Stimulated activated CD4-positive, alpha-beta T cell treated with anti-CD3 and anti-CD28 coated beads, Interleukin-2, amount 100 ng/mL, for 48 hours (primary cell): ENCODE measurements around the gene KDM5C.
A peak's percentile ranks its signal among the peaks of the same experiment; 100 is the strongest.

ENCODE experiments used
- DNase-seq, 2 donors: peaks; one replicate each; pipeline ENCODE4 v3.0.0-alpha.2; 2020

Gene KDM5C

DNA sequence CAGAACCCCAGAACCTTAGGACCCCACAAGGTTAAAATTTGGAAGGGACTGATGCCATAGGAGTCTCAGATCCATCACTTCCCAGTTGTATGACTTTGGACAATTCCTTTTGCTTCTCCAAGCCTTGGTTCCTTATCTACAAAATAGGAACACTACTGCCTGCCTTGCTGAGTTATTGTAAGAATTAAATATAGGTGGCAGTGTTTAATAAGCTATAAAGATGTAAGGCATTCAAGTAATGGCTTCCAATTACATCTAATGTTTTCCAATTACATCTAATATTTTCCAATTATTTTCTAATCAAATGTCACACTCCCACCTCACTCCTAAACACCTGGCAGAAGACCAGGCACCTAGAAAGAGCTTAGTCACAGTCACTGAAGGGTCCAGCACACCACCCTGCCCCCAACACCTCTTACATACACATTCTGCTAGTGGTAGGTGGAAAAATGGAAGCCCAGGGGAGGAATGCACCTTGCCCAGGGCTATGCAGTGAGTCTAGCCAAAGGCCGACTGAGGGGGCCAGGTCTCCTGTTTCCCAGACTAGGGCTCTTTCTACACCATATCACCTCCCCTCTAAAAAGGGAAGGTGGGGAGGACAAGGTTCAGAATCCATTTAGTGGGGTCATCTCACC lies 24.5 kb upstream of the KDM5C start:
- DNase-seq = no peak

DNA sequence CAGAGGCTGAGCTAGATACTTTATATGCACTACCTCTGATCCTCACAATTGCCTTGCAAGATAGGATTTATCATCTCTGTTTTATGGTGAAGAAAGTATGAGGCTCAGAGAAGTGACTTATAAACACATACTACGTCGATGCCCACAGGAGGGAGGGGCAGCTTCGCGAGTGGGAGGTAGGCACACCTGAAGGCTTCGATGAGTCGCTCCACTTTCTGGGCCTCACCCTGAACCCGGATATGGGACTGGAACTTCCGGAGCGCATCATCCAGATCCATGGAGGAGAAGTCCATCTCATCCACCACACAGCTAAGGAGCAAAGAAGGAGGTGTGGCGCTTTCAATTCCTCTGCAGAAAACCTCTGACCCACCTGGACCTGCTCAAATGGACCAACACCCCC lies 22.9 kb upstream of the KDM5C start:
- no peak for DNase-seq

DNA sequence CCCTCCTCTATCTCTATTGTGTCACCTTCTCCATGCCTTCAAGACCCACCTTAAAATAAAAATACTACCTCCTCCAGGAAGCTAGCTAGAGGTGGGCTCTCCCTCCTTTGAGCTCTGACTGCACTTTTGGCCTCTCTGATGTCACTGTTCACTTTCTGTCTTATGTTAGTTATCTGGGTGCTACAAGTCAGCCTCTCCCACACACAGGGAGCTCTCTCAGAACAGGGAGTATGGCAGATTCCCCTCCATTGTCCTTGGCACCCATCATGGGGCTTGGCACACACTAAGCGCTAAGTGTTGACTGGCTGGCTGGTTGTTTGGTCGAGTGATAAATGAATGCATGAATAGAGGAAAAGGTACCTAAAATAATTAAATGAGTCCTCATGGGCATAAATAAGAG lies 21.2 kb upstream of the KDM5C start:
- DNase-seq = no peak

DNA sequence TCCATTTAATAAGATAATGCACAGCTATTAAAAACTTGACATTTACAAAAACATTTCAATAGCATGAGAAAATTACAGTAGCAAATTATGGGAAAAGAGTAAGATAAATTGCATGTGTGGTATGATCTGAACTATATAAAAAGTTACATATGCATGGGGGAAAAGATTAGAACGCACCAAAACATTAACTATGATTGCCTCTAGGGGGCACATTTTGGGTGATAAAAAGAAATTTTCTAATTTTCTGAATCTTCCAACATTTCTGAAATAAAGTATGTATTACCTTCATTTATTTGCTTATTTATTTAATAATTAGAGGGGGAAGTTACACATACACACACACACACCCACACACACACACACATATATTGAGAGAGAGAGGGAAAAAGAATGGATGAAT lies 19.6 kb upstream of the KDM5C start:
- DNase-seq = no peak

DNA sequence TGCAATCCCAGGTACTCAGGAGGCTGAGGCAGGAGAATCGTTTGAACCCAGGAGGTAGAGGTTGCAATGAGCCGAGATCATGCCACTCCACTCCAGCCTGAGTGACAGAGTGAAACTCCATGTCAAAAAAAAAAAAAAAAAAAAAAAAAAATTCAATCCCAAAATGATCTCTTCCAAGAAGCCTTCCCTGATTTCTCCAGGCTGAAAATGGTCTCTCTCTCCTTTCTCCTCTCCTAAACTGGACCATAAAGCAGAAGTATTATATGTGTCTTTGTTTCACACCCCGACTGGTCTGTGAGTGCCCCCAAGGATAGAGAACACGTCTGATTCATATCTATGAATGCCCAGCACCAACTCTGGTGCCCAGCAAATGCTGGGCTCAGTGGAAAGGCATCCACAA lies 17.3 kb upstream of the KDM5C start:
- no peak for DNase-seq

DNA sequence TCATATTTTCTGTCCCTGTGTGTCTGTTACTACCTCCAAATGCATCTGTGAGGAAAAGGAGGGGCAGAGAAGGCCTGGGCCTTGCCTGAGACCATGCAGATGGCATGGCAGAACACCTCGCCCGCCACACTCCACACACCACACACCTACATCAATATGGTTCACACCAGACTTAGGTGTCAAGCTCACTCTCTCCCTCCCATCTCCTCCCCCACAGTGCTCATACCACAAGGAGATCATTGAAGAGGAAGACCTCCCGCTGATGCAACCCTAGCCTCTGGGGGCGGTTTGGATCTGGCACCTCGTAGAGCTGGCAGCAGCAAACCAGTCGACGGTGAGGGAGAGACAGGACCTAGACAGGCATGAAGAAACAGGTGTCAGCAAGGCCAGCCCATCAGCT lies 16.6 kb upstream of the KDM5C start:
- no peak for DNase-seq

DNA sequence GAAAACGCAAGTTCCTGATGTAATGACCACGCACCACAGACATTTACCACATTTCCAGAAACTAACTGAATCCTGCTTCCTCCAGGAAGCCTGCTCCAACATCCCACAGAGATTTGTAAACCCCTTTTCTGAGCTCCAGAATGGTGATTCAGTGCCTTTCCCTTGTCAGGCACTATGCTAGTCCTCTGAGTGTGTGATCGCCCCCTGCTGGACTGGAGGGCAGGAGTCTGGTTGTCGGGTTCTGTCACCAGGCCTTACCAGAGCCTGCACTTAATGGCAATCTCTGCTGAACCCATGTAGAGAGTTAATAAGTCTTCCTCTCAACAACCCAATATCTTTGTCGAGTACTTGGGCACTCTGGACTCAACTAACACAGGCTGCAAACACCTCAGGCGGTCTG lies 14.5 kb upstream of the KDM5C start:
- peak; percentile 19 to 76 for DNase-seq

DNA sequence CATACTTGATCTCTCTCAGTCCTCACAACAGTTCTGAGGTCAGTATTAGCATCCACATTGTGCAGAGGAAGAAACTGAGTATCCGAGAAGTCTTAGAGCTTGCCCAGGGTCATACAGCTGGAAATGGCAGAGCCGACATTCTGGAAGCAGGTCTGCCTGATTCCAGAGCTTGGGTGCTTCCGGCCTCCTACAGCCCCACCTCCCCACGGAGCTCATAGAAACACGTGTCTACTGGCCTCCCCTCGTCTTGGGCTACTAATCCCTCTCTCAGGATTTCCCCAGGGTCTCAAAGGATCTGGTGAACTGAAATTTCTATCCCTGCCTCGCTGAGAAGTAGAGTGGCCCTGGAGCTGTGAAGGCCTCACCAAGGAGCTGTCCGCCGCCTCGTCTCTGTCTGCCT lies 12.0 kb upstream of the KDM5C start:
- DNase-seq = no peak

DNA sequence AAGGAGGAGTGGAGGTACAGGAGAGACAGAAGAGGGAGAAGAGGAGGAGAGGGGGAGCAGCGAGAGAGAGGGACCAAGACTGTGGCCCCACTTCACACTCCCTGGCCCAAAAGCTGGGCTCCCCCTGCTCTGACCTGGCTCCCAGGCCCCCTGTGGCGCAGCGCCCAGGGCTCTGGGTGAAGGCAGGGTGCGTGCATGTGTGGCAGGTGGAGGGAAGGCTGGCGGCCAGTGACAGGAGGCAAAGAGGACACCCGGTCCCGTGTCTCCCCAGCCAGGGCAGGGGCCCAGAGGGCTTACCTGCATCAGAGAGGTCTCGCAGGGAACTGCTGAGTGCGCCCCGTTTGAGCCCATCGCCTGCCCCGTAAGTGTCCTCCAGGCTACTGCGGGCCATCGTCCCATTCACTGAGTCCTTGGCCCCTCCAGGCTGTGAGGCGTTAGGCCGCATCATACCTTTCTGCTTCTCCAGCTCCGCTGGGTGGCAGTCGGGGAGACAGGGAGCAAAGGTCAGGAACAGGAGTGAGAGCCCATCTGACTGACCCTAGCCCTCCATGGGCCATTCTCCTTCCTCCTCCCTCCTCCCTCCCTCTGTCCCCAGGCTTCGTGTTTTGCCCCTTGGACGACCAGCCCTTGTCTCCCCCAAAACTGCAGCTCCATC lies 11.1 kb upstream of the KDM5C start:
- no peak for DNase-seq

DNA sequence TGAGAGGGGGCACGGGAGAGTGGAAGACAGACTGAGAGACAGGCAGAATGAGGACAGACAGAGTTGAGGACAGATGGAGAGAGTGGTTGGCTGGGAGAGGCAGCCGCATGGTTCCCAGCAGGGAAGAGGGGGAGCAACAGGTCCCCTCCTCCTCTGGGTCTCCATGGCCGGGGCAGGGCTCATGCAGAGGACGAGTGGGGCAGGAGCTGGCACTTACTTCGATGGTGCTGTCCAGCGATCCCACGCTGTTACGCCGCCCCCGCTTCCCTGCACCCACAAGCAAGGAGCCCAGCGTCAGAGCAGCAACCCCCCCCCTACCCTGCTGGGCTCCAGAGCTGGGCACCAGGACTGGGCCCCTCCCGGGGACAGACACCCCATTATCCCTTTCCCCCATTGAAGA lies 10.6 kb upstream of the KDM5C start:
- DNase-seq = no peak

DNA sequence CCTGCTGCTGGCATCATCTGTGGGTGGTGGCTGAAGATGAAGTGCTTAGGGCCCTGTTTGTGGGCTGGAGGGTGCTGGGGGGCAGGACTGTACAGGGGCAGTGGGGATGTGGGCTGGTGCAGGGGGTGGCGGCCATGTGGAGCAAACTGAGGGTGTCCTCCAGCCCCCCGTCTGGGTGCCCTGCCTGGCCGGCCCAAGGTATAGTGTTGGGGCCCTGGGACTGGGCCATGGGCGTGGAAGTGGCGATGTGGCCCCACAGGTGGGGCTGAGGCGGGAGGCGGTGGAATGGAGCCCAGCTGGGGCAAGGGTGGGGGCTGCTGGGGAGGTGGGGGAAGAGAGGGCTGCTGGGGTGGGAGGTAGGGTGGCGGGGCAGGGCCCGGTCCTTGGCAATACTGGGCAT lies 9.5 kb upstream of the KDM5C start:
- DNase-seq = no peak

DNA sequence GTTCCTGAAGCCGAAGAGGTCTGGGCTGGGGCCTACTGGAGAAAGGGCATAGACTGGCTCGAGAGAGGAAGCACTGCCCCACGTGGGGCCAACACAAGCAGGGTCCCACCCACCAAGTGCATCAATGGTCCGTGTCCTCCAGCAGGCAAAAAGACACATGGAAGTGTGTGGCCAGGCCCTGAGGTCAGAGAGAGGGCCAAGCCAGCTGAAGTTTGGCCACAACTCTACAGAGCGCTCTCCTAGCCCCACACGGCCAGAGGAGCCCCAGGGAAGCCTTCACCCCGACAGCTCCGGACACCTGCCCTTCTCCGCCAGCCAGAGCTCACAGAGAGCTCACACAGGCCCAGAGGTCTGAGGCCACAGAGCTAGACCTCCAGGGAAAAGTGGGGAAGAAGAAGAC lies 8.5 kb upstream of the KDM5C start:
- DNase-seq = no peak

DNA sequence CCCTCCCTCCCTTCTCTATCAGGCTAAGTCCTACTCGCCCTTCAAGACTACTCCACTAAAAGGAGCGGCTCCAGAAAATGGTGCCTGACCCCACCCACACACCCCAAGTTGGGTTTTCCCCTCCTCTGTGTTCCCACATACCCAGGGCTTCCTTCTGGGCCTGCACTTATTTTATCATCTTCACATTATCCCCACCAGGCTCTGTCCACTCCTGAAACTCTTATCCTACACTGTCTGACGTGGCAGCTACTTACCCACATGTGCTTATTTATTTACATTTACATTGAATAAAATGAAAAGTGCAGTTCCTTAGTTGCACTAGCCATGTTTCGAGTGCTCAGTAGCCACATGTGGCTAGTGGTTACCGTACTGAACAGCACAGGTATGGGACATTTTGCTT lies 5.1 kb upstream of the KDM5C start:
- DNase-seq = no peak

DNA sequence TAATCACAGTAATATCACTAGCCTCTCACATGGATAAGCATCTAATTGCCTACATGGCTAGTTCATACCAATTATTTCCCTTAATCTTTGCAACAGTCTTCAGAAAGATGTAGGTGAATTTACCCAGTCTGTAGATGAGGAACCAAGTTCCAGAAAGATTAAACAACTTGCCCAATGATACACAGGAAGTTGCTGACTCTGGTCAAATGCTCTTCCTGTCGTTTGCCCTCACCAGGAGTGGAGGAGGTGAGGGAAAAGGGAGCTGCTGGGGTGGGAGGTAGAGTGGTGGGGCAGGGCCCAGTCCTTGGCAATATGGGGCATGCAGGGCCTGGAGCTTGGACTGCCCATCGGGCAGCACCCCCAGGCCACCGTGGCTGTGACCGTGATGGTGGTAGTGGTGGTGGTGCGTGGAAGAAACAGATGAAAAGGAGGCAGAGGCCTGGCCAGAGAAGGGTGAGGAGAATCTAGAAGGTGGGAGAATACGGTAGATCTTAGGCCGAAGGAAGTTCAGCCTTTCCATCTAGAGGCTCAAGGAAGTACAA lies 2.3 kb upstream of the KDM5C start:
- no peak for DNase-seq

DNA sequence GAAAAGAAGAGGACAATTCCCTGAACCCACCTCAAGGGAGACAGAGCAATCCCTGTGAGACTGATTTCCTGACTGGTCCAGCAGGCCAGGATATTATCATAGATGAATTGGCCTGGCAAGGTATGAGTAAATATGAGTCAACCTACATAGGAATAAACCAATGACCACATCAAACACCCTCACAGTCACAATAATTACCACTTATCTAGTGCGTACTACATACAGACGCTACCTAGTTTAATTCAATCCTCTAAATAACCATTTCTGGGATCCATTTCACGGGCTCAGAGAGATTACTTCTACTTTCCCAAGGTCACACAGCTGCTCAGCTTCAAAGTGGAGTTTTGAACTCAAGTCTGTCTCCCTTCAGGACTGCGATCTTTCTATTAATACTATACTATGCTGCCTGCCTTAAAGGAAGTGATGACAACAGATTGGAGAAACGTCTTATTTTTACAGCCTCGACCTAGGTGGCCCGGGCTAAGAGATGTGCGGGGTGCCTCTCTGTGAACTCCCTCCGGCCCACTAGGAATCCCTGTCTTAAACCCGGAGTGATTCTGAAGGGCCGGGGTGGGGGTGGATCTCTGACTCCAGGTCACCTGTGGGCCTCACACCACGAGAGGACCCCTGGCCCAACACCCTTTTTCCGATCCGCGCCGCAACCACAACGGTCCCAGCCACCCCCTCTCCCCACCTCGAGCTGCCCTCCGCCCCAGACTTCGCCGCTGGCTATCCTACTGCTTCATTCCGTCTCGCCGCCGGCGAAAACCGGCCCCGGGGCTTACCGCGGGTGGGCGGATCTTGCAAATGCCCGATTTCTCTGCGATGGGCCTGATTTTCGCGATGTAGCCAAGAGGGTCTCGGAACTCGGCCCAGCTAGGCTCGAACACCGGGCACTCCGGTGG lies 800 bp downstream of the KDM5C start:
- DNase-seq = peak in 1 of 2 donors; percentile 13

DNA sequence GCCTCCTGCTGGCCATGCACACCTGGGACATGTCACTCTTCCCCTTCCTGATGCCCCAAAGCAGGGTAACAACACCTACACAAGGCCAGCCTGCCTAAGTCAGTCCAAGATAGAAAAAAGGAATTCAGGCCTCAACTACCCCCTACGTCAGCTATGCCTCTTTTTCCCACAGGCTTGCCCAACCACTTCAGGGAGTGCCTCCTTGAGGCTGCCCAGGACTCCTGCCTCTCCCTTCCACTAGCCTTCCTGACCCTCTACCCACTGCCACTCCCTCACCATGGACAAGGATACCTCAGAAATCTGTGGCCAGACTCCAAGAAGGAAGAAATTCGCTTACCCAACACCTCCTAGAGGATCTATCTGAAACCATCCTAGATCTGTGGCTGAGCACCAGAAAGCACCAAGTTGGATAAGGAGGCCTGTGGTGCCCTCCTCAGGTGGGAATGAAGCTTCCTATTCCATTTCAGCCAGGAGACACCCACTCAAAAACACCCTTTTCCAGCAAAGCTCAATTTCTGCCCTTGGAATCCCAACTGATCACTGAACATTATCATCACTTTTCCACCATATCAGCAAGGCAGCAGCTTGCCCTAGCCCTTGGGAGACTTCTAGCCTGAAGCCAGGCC lies 1.8 kb downstream of the KDM5C start:
- DNase-seq = no peak

DNA sequence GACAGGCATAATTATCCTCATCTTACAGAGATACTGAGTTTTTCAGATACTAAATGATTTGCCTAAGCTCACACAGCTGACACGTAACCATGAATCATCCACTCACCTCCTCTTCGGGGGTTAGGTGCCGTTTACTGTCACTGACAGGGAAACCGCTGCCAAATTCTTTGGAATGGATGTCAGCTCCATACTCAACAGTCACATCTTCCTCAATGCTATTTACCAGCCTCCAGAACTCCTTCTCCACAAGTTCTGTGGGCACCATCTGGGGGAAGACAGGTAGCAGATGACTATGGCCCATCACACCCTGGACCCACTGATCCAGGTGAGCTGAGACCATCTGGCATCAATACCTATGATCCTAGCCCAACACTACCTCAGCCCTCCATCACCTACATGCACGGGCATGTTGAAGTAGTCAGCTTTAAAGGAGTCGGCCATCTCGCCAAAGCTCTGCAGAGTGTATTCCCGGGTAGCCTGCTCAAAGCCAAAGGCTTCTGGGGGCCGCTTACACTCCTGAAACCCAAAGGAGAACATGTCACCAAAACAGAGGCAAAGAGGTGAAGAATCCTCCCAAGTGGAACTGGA lies 13.5 kb downstream of the KDM5C start:
- DNase-seq = no peak

DNA sequence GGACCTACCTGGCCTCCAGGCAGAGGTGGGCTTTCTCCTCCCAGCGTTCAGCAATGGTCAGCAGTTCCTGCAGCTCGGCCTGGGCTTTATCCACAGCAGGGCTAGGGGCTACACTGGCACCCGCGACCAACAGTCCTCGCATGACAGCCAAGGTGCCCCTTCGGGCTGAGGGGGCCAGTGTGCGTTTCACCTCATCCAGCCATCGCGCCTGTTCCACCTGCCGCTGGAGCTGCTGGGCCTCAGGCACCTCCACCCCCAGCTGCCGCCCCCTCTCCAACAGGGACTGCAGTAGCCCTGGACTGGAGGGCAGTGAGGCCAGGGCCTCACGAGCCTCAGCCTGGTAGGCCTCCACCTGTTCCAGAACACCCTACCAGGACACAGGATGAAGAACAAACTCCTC lies 28.3 kb downstream of the KDM5C start:
- DNase-seq = no peak

DNA sequence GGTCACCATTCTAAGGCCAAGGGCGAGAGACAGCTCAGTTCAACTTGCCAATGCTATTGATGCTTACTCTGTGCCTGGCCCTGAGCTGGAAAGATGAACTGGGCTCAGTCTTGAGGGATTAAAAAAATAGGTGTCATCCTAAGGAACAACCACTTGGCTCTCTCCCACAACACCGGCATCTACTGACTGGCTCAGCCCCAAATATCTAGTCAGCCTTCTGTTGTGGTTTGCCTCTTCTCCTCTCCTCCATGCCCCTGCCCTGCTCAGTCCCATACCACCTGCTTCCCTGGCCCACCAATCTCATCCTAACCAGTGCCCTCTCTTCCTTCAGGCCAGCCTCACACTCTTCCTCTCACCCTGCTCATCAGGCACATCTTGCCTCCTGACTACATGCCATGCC lies 29.6 kb downstream of the KDM5C start:
- DNase-seq = no peak

DNA sequence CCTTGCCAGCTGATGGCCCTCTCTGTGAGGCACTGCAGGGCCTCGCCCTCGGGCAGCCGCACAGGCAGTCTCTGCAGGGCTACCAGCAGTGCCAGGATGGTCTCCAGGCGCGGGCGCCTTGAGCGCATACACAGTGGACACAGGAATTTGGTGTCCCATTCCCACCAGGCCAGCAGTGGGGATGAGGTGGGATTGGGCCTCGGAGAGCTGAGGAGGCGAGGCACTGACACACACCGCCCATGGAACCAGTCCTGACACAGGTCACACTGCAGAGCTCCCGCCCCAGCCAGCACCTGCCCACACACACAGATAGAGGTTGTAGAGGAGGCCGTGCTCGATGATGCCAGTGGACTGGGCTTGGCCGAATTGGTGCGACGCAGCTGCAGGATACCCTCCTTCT lies 30.7 kb downstream of the KDM5C start:
- no peak for DNase-seq

DNA sequence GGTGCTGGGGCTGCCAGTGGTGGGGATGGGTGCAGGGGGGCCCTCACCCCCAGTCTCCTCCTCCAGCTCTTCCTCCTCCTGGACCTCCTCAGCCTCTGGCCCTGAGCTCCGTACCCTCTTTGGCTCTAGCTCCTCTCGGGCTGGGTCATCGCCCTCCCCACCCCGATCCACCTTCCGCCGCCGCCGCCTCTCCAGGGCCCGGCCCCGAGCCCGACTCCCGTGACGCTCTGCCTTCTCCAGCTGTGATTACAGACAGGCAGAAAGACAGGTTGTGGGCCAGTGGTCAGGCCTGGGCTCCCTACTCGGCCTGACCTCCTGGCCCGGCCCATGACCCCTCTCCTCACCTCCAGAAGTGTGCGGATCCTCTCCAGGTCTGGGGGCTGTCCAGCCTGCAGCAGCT lies 31.9 kb downstream of the KDM5C start:
- DNase-seq = no peak

DNA sequence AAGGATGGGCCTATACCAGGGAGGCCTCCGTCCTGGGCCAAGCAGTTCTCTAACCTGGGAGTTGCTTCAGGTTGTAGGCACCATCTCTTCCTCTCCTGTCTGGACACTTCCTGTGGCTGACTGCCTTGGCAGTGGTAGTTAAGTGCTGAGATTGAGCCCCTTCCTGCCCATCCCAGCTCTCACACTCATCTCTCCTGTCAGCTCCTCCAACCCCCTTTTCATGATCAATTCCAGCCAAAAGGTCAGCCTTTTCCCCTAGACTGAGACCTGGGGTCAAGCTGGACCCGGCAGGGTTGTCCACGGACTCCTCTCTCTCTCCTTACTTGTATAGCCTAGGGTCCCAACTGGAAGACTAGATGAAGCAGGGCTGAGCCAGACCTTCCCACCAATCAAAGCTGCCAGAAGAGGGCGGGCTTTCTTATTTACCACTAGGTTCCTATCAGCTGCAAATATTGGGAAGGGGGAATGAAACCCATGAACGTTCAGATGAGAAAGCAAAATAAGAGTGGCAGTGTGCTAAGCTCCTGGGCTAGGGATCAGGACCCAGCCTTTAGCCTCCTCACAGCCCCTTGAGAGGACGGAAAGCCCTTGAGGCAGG lies 34.5 kb downstream of the KDM5C start:
- DNase-seq = no peak

DNA sequence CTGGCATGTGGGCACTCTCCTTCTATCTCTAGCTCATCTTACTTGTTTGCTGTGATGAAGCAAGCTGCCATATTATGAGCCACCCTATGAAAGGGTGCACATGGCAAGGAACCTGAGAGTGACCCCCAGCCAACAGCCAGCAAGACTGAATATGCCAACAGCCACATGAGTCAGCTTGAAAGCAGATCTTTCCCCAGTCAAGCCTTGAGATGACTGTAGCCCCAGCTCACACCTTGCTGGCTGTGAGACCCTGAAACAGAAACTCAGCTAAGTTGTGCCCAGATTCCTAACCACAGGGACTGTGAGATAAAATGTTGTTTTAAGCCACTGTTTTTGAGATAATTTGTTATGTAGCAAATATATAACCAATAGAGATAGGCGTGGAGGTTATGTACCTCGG lies 36.2 kb downstream of the KDM5C start:
- DNase-seq = peak; percentile 23 to 37
